SK-N-MC (cell line): Measurements from ENCODE around the gene PRKCZ.

Source experiments
- EZH2 ChIP-seq: fragments of 200-600 bp; sonication (generic); IDR thresholded peaks from one replicate; pipeline ENCODE4 v1.6.1; 2017; ENCODE audit warnings: antibody characterized with exemption
- POLR2AphosphoS5 ChIP-seq: IDR thresholded peaks from 2 replicates; pipeline ENCODE4 v1.6.1; 2012; ENCODE audit warnings: mild to moderate bottlenecking, low read depth, low read length, borderline replicate concordance

- TF ChIP-seq POLR2AphosphoS5 (no peak), EZH2 (no peak)
Measured at GRCh38 chr1:2019571-2020309, 30.5 kb upstream of the PRKCZ start.
